ENCODE data around the gene DENND11. TPM values are rescaled to one million over a fixed set of nuclear protein-coding genes. Genes with fewer than 3 reads are reported as not detected.
A peak's percentile ranks its signal among the peaks of the same experiment; 100 is the strongest.

DENND11 gene
- total and polyA plus RNA-seq, 9 of the 15 experiments (the other 6 are each of a cell fraction or from before 2014, with no cell fraction given), result 0.07 to 1.1 (median 0.36) TPM

- TF ChIP-seq ZBTB7A (IDR thresholded peaks at IDR 0.05; ENCODE audit: borderline replicate concordance, control insufficient read depth, low read depth, low read length) (peak; percentile 18; the same call in 1 of the 2 replicates), PCBP1 (IDR thresholded peaks at IDR 0.05; ENCODE audit: low read depth, low read length, poor library complexity, severe bottlenecking) (peak; percentile 80), PPARD (CRISPR knock-in tag; IDR thresholded peaks at IDR 0.05) (no peak), HMGN3 (IDR thresholded peaks at IDR 0.05; ENCODE audit: borderline replicate concordance, extremely low read depth, insufficient read length, low read depth, low read length) (peak; percentile 6), ETV6 (IDR thresholded peaks at IDR 0.05; ENCODE audit: borderline replicate concordance in 1 of 2, low read depth in 2 of 2, low read length in 1 of 2) (no peak), ETV6 (CRISPR knock-in tag; IDR thresholded peaks at IDR 0.05; ENCODE audit: borderline replicate concordance) (no peak), IRF2 (CRISPR knock-in tag; IDR thresholded peaks at IDR 0.05) (no peak), NR4A1 (CRISPR knock-in tag; IDR thresholded peaks at IDR 0.05) (no peak), NR4A1 (tag; IDR thresholded peaks at IDR 0.05) (no peak), ZFPM2 (CRISPR knock-in tag; IDR thresholded peaks at IDR 0.05) (no peak), GABPB2 (CRISPR knock-in tag; conservative IDR thresholded peaks at IDR 0.05) (no peak), IFI16 (CRISPR knock-in tag; IDR thresholded peaks at IDR 0.05) (no peak), MAZ (CRISPR knock-in tag; conservative IDR thresholded peaks at IDR 0.05 in 1 of 2, IDR thresholded peaks at IDR 0.05 in 1 of 2) (0 out of 4 replicates have a peak, but pooled peaks of 1 of the 2 experiments have one; percentile 14), ZHX1 (conservative IDR thresholded peaks at IDR 0.05; ENCODE audit: low read length) (no peak)
- TF ChIP-seq, protein P1, sequence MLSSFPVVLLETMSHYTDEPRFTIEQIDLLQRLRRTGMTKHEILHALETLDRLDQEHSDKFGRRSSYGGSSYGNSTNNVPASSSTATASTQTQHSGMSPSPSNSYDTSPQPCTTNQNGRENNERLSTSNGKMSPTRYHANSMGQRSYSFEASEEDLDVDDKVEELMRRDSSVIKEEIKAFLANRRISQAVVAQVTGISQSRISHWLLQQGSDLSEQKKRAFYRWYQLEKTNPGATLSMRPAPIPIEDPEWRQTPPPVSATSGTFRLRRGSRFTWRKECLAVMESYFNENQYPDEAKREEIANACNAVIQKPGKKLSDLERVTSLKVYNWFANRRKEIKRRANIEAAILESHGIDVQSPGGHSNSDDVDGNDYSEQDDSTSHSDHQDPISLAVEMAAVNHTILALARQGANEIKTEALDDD (IDR thresholded peaks at IDR 0.05), result no peak
- TF ChIP-seq, protein P2, sequence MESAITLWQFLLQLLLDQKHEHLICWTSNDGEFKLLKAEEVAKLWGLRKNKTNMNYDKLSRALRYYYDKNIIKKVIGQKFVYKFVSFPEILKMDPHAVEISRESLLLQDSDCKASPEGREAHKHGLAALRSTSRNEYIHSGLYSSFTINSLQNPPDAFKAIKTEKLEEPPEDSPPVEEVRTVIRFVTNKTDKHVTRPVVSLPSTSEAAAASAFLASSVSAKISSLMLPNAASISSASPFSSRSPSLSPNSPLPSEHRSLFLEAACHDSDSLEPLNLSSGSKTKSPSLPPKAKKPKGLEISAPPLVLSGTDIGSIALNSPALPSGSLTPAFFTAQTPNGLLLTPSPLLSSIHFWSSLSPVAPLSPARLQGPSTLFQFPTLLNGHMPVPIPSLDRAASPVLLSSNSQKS (CRISPR knock-in tag; IDR thresholded peaks at IDR 0.05), result no peak
- Histone ChIP-seq H3K9me3 (replicated peaks; ENCODE audit: control insufficient read depth, insufficient read depth, low read depth, low read length) (no peaks in the 10 kb centered on the region), H3K9me1 (ENCODE audit: control insufficient read depth, insufficient read depth, low read length) (no peaks in the 10 kb centered on the region), H3K4me3 (peak overlapping the region; percentile 38), H4K20me1 (replicated peaks; ENCODE audit: control insufficient read depth, insufficient read depth, low read length) (no peaks in the 10 kb centered on the region; the same call in 1 of the 2 replicates), H2AFZ (ENCODE audit: low read depth, low read length) (no peak overlapping the region; the same call in 1 of the 2 replicates), H3K4me1 (replicated peaks in 1 of 2; ENCODE audit: control insufficient read depth in 2 of 2, insufficient read depth in 2 of 2, low read length in 2 of 2) (peaks cover 0 to 10% of the 10 kb centered on the region in 2 experiments; a peak in 2 of 5 replicates), H3K27ac (ENCODE audit: extremely low read depth, low read depth, low read length) (no peak overlapping the region), H3K79me2 (ENCODE audit: control insufficient read depth, insufficient read depth, low read length) (no peaks in the 10 kb centered on the region), H3K36me3 (ENCODE audit: control insufficient read depth, insufficient read depth, low read length) (no peaks in the 10 kb centered on the region), H3K4me2 (ENCODE audit: insufficient read depth, low read length) (peak overlapping the region; percentile 10; the same call in 1 of the 2 replicates), H3K27me3 (ENCODE audit: control insufficient read depth in 2 of 2, insufficient read depth in 2 of 2, low read length in 2 of 2) (peaks cover 44 to 63% of the 10 kb centered on the region in 2 experiments), H3K9ac (ENCODE audit: insufficient read depth in 1 of 2, low read depth in 2 of 2, low read length in 2 of 2) (peak overlapping the region in 1 of 2 experiments; percentile 68; a peak in 1 of 4 replicates)
- POLR2A ChIA-PET, result interaction anchor here (0.5 to 1.4 kb wide), 4 partner anchors 17 to 657 kb away, joined by 3 to 5 read pairs (median 4); partner anchors contain the start of gene SSBP1
- FAIRE-seq (no peak), ATAC-seq (peak; percentile 58), DNase-seq (ENCODE audit: extremely low read depth in 1 of 4, low spot score in 3 of 4) (peak; percentile 13 to 71 (median 44))
- intact Hi-C loops (cut with micrococcal nuclease), result no loop called here
- BruUV-seq (replicated peaks), result no TSS peak
- CTCF ChIA-PET (ENCODE audit: low intra/inter-chr PET ratio), result no interaction called here
- in situ Hi-C loops (cut with MboI), result no loop called here
- WGBS (ENCODE audit: insufficient coverage, low coverage, missing lambda C conversion rate), result under 1% methylated on average over 25 of the region's 59 CpGs
Measured at GRCh38 chr7:141701489-141702046, 398 bp downstream of the DENND11 start.
